ENCODE results near the gene KLHL3.

- no peak for TF ChIP-seq CTCF (IDR thresholded peaks at IDR 0.05 in 4 of 5, conservative IDR thresholded peaks at IDR 0.05 in 1 of 5)
- no peak for TF ChIP-seq POLR2A (IDR thresholded peaks at IDR 0.05)
Observed at GRCh38 chr5:137584262-137584661, 151.6 kb downstream of the KLHL3 start.
